SK-N-SH treated with all-trans-retinoic acid at 6 μM for 48 hours (cell line): ENCODE measurements around the gene EGFLAM.

Source experiments
- ATAC-seq: fragments of 200-7000 bp; cut with Tn5 transposase; 3 replicates; pipeline ENCODE4 v1.9.1; 2020; ENCODE audit warnings: mild to moderate bottlenecking, moderate library complexity
- ARNTL ChIP-seq: fragments of 450-650 bp; formaldehyde crosslinking; IDR thresholded peaks from 2 replicates; pipeline ENCODE4 v1.5.0; 2020; ENCODE audit warnings: low read depth, mild to moderate bottlenecking, moderate library complexity, borderline replicate concordance
- BACH2 ChIP-seq: fragments of 250-450 bp; sonication (Bioruptor Pico); IDR thresholded peaks from 2 replicates; pipeline ENCODE4 v1.9.0; 2021; ENCODE audit warnings: mild to moderate bottlenecking, borderline replicate concordance
- CSDC2 ChIP-seq: fragments of 250-450 bp; sonication (Bioruptor Pico); IDR thresholded peaks from 2 replicates; pipeline ENCODE4 v1.5.0; 2020; ENCODE audit warnings: mild to moderate bottlenecking, moderate library complexity
- ESRRG ChIP-seq: fragments of 250-450 bp; sonication (Bioruptor Pico); IDR thresholded peaks from 2 replicates; pipeline ENCODE4 v1.6.1; 2021; ENCODE audit warnings: mild to moderate bottlenecking
- GLIS3 ChIP-seq: fragments of 250-450 bp; sonication (Bioruptor Pico); IDR thresholded peaks from 2 replicates; pipeline ENCODE4 v1.5.0; 2020; ENCODE audit warnings: mild to moderate bottlenecking, moderate library complexity
- ISL1 ChIP-seq: fragments of 250-450 bp; sonication (Bioruptor Pico); IDR thresholded peaks from 2 replicates; pipeline ENCODE4 v2.1.2; 2022; ENCODE audit warnings: mild to moderate bottlenecking, moderate library complexity
- OSR1 ChIP-seq: fragments of 250-450 bp; sonication (Bioruptor Pico); IDR thresholded peaks from 2 replicates; pipeline ENCODE4 v1.8.0; 2022; ENCODE audit warnings: moderate library complexity, mild to moderate bottlenecking, inconsistent platforms
- PPARA ChIP-seq: fragments of 250-450 bp; sonication (Bioruptor Pico); IDR thresholded peaks from 2 replicates; pipeline ENCODE4 v1.5.0; 2020; ENCODE audit warnings: mild to moderate bottlenecking, borderline replicate concordance
- RARB ChIP-seq: fragments of 250-450 bp; sonication (Bioruptor Pico); IDR thresholded peaks from 2 replicates; pipeline ENCODE4 v1.8.0; 2021; ENCODE audit warnings: mild to moderate bottlenecking, moderate library complexity
- SNAI2 ChIP-seq: fragments of 250-450 bp; sonication (Bioruptor Pico); IDR thresholded peaks from 2 replicates; pipeline ENCODE4 v1.5.0; 2020; ENCODE audit warnings: mild to moderate bottlenecking, moderate library complexity
- TCF4 ChIP-seq: fragments of 250-450 bp; sonication (Bioruptor Pico); IDR thresholded peaks from 2 replicates; pipeline ENCODE4 v1.8.0; 2021; ENCODE audit warnings: mild to moderate bottlenecking, moderate library complexity, borderline replicate concordance
- TOX ChIP-seq: fragments of 250-450 bp; sonication (Bioruptor Pico); IDR thresholded peaks from 2 replicates; pipeline ENCODE4 v1.8.0; 2021; ENCODE audit warnings: mild to moderate bottlenecking, moderate library complexity, borderline replicate concordance
- ZC3H10 ChIP-seq: fragments of 250-450 bp; sonication (Bioruptor Pico); IDR thresholded peaks from 2 replicates; pipeline ENCODE4 v1.5.1; 2021; ENCODE audit warnings: mild to moderate bottlenecking, moderate library complexity
- ZFP3 ChIP-seq: fragments of 250-450 bp; sonication (Bioruptor Pico); IDR thresholded peaks from 2 replicates; pipeline ENCODE4 v1.5.0; 2020; ENCODE audit warnings: mild to moderate bottlenecking, moderate library complexity
- ZFP30 ChIP-seq: fragments of 450-650 bp; formaldehyde crosslinking; IDR thresholded peaks from 2 replicates; pipeline ENCODE4 v1.5.0; 2022; ENCODE audit warnings: mild to moderate bottlenecking, moderate library complexity
- ZNF565 ChIP-seq: fragments of 450-650 bp; formaldehyde crosslinking; conservative IDR thresholded peaks from 2 replicates; pipeline ENCODE4 v1.5.0; 2020; ENCODE audit warnings: low read depth, mild to moderate bottlenecking, moderate library complexity
- ZNF70 ChIP-seq: fragments of 450-650 bp; formaldehyde crosslinking; IDR thresholded peaks from 2 replicates; pipeline ENCODE4 v1.5.0; 2020; ENCODE audit warnings: mild to moderate bottlenecking, moderate library complexity
- ZNF8 ChIP-seq: fragments of 450-650 bp; formaldehyde crosslinking; IDR thresholded peaks from 2 replicates; pipeline ENCODE4 v1.5.0; 2020; ENCODE audit warnings: mild to moderate bottlenecking, moderate library complexity
- TF ChIP-seq, protein P1 (sequence below): fragments of 250-450 bp; sonication (Bioruptor Pico); IDR thresholded peaks from 2 replicates; pipeline ENCODE4 v1.8.0; 2021; ENCODE audit warnings: low read depth, mild to moderate bottlenecking, moderate library complexity, borderline replicate concordance
- TF ChIP-seq, protein P2 (sequence below): fragments of 250-450 bp; sonication (Bioruptor Pico); IDR thresholded peaks from 2 replicates; pipeline ENCODE4 v1.5.0; 2020; ENCODE audit warnings: mild to moderate bottlenecking, moderate library complexity
- TF ChIP-seq, protein P3 (sequence below): fragments of 250-450 bp; sonication (Bioruptor Pico); IDR thresholded peaks from 2 replicates; pipeline ENCODE4 v1.5.1; 2021; ENCODE audit warnings: mild to moderate bottlenecking, moderate library complexity

EGFLAM gene

DNA sequence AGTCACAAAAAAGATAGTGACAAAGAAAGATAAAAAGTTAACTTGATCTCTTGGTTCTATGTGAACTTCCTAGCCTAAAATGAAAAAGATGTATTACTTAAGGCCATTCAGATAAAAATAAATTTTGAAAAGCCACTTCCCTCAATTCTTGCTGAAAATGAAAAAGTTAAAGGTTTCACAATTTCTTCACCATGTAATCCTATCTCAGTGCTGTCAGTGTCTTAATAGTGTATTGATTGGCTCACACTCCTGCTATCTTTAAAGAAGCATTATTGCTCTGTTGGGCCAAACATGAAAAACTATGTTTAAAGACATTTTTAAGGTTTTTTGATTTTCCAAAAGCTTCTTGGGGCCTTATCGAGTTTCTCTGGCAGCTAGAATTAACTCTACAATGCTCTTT is 18.1 kb upstream of the EGFLAM start:
- TF ChIP-seq RARB (no peak), ZNF8 (no peak), CSDC2 (CRISPR knock-in tag) (no peak), TCF4 (CRISPR knock-in tag) (no peak), GLIS3 (CRISPR knock-in tag) (no peak), ZFP30 (CRISPR knock-in tag) (no peak), ZFP3 (CRISPR knock-in tag) (no peak), ISL1 (no peak), TOX (CRISPR knock-in tag) (no peak), ESRRG (CRISPR knock-in tag) (no peak), ARNTL (CRISPR knock-in tag) (no peak), ZNF70 (CRISPR knock-in tag) (no peak), ZNF565 (CRISPR knock-in tag) (no peak), PPARA (CRISPR knock-in tag) (no peak)
- TF ChIP-seq, all 23 proteins: peak for 0
- no peak for ATAC-seq

DNA sequence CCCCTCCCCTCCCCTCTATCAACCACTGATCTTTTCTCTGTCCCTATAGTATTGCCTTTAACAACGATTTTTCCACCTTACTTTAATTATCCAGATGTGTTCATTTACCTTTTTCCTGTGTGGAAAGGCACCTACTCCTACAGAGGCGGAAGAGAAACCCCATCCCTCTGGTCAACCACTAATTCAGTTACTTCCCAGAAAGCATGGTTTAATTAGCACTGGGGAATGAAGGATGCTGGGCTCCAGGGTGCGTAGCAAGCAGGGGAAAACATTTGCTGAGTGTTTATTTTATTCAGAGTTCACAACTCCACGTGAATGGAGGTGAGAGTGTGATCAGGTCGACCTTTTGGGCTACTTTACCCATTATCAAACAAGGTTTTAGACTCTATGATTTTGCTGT is 16.7 kb upstream of the EGFLAM start:
- ATAC-seq, result no peak
- no peak for TF ChIP-seq RARB
- TF ChIP-seq, protein P1, sequence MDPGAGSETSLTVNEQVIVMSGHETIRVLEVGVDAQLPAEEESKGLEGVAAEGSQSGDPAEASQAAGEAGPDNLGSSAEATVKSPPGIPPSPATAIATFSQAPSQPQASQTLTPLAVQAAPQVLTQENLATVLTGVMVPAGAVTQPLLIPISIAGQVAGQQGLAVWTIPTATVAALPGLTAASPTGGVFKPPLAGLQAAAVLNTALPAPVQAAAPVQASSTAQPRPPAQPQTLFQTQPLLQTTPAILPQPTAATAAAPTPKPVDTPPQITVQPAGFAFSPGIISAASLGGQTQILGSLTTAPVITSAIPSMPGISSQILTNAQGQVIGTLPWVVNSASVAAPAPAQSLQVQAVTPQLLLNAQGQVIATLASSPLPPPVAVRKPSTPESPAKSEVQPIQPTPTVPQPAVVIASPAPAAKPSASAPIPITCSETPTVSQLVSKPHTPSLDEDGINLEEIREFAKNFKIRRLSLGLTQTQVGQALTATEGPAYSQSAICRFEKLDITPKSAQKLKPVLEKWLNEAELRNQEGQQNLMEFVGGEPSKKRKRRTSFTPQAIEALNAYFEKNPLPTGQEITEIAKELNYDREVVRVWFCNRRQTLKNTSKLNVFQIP, result no peak
- no peak for TF ChIP-seq ZNF565 (CRISPR knock-in tag)
- TF ChIP-seq ZNF8, result no peak
- no peak for TF ChIP-seq ARNTL (CRISPR knock-in tag)
- no peak for TF ChIP-seq ESRRG (CRISPR knock-in tag)
- no peak for TF ChIP-seq PPARA (CRISPR knock-in tag)
- no peak for TF ChIP-seq ISL1
- TF ChIP-seq CSDC2 (CRISPR knock-in tag), result no peak
- TF ChIP-seq GLIS3 (CRISPR knock-in tag), result no peak
- no peak for TF ChIP-seq ZC3H10 (CRISPR knock-in tag)
- no peak for TF ChIP-seq BACH2

DNA sequence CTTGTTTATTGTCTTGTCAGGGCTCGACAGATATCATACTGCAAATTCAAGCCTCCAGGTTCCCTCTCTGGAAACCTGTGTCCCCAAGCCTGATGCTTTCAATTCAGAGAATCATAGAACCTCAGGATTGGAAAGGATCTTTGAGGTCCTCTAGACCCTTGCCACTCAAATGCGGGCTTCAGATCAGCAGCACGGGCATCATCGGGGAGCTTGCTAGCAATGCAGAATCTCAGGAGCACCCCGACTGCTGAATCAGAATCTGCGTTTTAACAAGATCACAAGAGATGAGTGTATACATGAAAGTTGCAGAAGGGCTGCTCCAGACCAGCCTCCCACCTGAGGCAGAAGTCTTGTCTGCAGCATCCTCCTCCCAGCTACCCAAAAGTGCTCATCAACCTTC is 13.1 kb upstream of the EGFLAM start:
- TF ChIP-seq BACH2, result no peak
- no peak for TF ChIP-seq PPARA (CRISPR knock-in tag)
- TF ChIP-seq ZC3H10 (CRISPR knock-in tag), result no peak
- no peak for TF ChIP-seq SNAI2
- TF ChIP-seq GLIS3 (CRISPR knock-in tag), result no peak
- no peak for TF ChIP-seq ISL1
- TF ChIP-seq, protein P2, sequence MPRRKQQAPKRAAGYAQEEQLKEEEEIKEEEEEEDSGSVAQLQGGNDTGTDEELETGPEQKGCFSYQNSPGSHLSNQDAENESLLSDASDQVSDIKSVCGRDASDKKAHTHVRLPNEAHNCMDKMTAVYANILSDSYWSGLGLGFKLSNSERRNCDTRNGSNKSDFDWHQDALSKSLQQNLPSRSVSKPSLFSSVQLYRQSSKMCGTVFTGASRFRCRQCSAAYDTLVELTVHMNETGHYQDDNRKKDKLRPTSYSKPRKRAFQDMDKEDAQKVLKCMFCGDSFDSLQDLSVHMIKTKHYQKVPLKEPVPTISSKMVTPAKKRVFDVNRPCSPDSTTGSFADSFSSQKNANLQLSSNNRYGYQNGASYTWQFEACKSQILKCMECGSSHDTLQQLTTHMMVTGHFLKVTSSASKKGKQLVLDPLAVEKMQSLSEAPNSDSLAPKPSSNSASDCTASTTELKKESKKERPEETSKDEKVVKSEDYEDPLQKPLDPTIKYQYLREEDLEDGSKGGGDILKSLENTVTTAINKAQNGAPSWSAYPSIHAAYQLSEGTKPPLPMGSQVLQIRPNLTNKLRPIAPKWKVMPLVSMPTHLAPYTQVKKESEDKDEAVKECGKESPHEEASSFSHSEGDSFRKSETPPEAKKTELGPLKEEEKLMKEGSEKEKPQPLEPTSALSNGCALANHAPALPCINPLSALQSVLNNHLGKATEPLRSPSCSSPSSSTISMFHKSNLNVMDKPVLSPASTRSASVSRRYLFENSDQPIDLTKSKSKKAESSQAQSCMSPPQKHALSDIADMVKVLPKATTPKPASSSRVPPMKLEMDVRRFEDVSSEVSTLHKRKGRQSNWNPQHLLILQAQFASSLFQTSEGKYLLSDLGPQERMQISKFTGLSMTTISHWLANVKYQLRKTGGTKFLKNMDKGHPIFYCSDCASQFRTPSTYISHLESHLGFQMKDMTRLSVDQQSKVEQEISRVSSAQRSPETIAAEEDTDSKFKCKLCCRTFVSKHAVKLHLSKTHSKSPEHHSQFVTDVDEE (CRISPR knock-in tag), result no peak
- no peak for TF ChIP-seq ZFP30 (CRISPR knock-in tag)
- TF ChIP-seq RARB, result no peak
- no peak for TF ChIP-seq ZNF8
- TF ChIP-seq TOX (CRISPR knock-in tag), result no peak
- TF ChIP-seq OSR1 (CRISPR knock-in tag), result no peak
- TF ChIP-seq, all 23 proteins: peak for 0
- no peak for ATAC-seq

DNA sequence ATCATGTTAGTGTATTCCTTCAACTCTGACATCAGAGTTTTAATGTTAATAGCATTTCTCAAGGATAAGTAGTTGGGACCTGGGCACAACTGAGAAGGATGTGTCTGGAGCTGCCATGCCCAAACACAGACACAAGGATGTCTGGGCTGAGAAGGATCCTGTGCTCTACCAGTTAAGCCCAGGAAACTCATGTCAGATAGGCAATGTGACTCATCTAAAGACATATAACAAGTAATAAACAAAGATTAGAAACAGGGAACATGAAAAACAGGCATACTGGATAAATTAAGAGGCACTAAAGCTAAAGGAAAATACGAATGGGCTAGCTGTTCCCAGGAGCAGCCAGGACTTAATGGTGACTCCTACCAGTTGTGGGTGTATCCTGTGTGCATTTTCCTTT is 9.1 kb upstream of the EGFLAM start:
- ATAC-seq, result no peak
- no peak for TF ChIP-seq ZFP3 (CRISPR knock-in tag)
- no peak for TF ChIP-seq ZFP30 (CRISPR knock-in tag)

DNA sequence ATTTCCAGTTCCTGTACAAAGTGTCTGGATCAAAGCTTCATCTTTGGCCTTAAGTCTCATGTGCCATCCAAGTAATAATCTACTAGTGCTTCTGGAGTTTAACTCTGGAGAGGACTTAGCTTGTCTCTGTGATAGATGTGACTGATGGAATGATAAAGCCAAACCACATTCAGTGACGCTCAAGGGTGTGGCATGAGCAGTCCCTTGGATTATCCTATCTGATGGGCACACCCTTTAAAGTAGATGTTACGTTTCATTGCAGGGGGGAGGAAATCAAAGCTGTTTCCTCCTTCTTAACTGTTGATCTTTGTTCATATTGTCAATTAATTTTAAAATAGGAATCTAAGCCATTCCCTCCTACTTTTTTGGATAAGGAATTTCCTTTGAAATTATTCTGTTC is 8.5 kb upstream of the EGFLAM start:
- no peak for TF ChIP-seq TCF4 (CRISPR knock-in tag)
- TF ChIP-seq SNAI2, result no peak
- TF ChIP-seq PPARA (CRISPR knock-in tag), result no peak
- no peak for TF ChIP-seq ZNF565 (CRISPR knock-in tag)
- TF ChIP-seq ZC3H10 (CRISPR knock-in tag), result no peak
- TF ChIP-seq OSR1 (CRISPR knock-in tag), result no peak
- no peak for TF ChIP-seq BACH2
- TF ChIP-seq CSDC2 (CRISPR knock-in tag), result no peak
- no peak for TF ChIP-seq ESRRG (CRISPR knock-in tag)
- TF ChIP-seq, protein P3, sequence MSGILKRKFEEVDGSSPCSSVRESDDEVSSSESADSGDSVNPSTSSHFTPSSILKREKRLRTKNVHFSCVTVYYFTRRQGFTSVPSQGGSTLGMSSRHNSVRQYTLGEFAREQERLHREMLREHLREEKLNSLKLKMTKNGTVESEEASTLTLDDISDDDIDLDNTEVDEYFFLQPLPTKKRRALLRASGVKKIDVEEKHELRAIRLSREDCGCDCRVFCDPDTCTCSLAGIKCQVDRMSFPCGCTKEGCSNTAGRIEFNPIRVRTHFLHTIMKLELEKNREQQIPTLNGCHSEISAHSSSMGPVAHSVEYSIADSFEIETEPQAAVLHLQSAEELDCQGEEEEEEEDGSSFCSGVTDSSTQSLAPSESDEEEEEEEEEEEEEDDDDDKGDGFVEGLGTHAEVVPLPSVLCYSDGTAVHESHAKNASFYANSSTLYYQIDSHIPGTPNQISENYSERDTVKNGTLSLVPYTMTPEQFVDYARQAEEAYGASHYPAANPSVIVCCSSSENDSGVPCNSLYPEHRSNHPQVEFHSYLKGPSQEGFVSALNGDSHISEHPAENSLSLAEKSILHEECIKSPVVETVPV (CRISPR knock-in tag), result no peak
- TF ChIP-seq GLIS3 (CRISPR knock-in tag), result no peak
- no peak for TF ChIP-seq ISL1
- TF ChIP-seq ZFP30 (CRISPR knock-in tag), result no peak
- no peak for TF ChIP-seq ZFP3 (CRISPR knock-in tag)
- TF ChIP-seq RARB, result no peak
- no peak for ATAC-seq
